ENCODE data around the gene CUX1.
"Not testable (repeated sequence)": the region's sequence is repeated elsewhere in the genome, so short reads cannot be mapped to it uniquely, and the experiment has no call there.

The CUX1 gene

GRCh38 chr7:102181517-102181916, 364.1 kb downstream of the CUX1 start:
- no peak for DNase-seq (ENCODE audit: insufficient read length)
- no peak for TF ChIP-seq POLR2A (IDR thresholded peaks at IDR 0.05; ENCODE audit: low read depth, low read length)
- TF ChIP-seq POLR2AphosphoS5 (IDR thresholded peaks at IDR 0.05; ENCODE audit: low read depth, low read length), result no peak
- no peak for TF ChIP-seq TAF1 (IDR thresholded peaks at IDR 0.05; ENCODE audit: borderline replicate concordance, low read depth, low read length)
- FAIRE-seq, result no peak

- TF ChIP-seq POLR2AphosphoS5 (IDR thresholded peaks at IDR 0.05; ENCODE audit: low read depth, low read length) (no peak), POLR2A (IDR thresholded peaks at IDR 0.05; ENCODE audit: low read depth, low read length) (no peak), TAF1 (IDR thresholded peaks at IDR 0.05; ENCODE audit: borderline replicate concordance, low read depth, low read length) (no peak)
- DNase-seq (ENCODE audit: insufficient read length) (no peak), FAIRE-seq (no peak)
Observed at GRCh38 chr7:102182016-102182415, 364.6 kb downstream of the CUX1 start.

- not testable (repeated sequence) for DNase-seq (ENCODE audit: insufficient read length); FAIRE-seq
Observed at GRCh38 chr7:102183848-102184247, 366.4 kb downstream of the CUX1 start.

GRCh38 chr7:102184303-102184702, 366.9 kb downstream of the CUX1 start:
- FAIRE-seq, result no peak
- TF ChIP-seq TAF1 (IDR thresholded peaks at IDR 0.05; ENCODE audit: borderline replicate concordance, low read depth, low read length) (no peak), POLR2AphosphoS5 (IDR thresholded peaks at IDR 0.05; ENCODE audit: low read depth, low read length) (no peak), POLR2A (IDR thresholded peaks at IDR 0.05; ENCODE audit: low read depth, low read length) (no peak)
- DNase-seq (ENCODE audit: insufficient read length), result no peak

- DNase-seq (ENCODE audit: insufficient read length), result no peak
- FAIRE-seq, result no peak
Observed at GRCh38 chr7:102185796-102186195, 368.4 kb downstream of the CUX1 start.

GRCh38 chr7:102186306-102186705, 368.9 kb downstream of the CUX1 start:
- no peak for TF ChIP-seq TAF1 (IDR thresholded peaks at IDR 0.05; ENCODE audit: borderline replicate concordance, low read depth, low read length)
- no peak for TF ChIP-seq POLR2AphosphoS5 (IDR thresholded peaks at IDR 0.05; ENCODE audit: low read depth, low read length)
- TF ChIP-seq POLR2A (IDR thresholded peaks at IDR 0.05; ENCODE audit: low read depth, low read length), result no peak
- FAIRE-seq (no peak), DNase-seq (ENCODE audit: insufficient read length) (no peak)

More at GRCh38 chr7:102185796-102186195, 368.4 kb downstream of the CUX1 start:
- no peak for TF ChIP-seq POLR2AphosphoS5 (IDR thresholded peaks at IDR 0.05; ENCODE audit: low read depth, low read length)
- no peak for TF ChIP-seq TAF1 (IDR thresholded peaks at IDR 0.05; ENCODE audit: borderline replicate concordance, low read depth, low read length)
- TF ChIP-seq POLR2A (IDR thresholded peaks at IDR 0.05; ENCODE audit: low read depth, low read length), result no peak

- DNase-seq (ENCODE audit: insufficient read length) (no peak), FAIRE-seq (no peak)
- TF ChIP-seq POLR2A (IDR thresholded peaks at IDR 0.05; ENCODE audit: low read depth, low read length) (no peak), TAF1 (IDR thresholded peaks at IDR 0.05; ENCODE audit: borderline replicate concordance, low read depth, low read length) (no peak), POLR2AphosphoS5 (IDR thresholded peaks at IDR 0.05; ENCODE audit: low read depth, low read length) (no peak)
Observed at GRCh38 chr7:102188746-102189145, 371.3 kb downstream of the CUX1 start.

- no peak for DNase-seq (ENCODE audit: insufficient read length)
- TF ChIP-seq POLR2AphosphoS5 (IDR thresholded peaks at IDR 0.05; ENCODE audit: low read depth, low read length), result no peak
- TF ChIP-seq POLR2A (IDR thresholded peaks at IDR 0.05; ENCODE audit: low read depth, low read length), result no peak
- no peak for TF ChIP-seq TAF1 (IDR thresholded peaks at IDR 0.05; ENCODE audit: borderline replicate concordance, low read depth, low read length)
- FAIRE-seq, result no peak
Observed at GRCh38 chr7:102189756-102190155, 372.3 kb downstream of the CUX1 start.

GRCh38 chr7:102190776-102191350, 373.4 kb downstream of the CUX1 start:
- TF ChIP-seq POLR2AphosphoS5 (IDR thresholded peaks at IDR 0.05; ENCODE audit: low read depth, low read length), result no peak
- TF ChIP-seq TAF1 (IDR thresholded peaks at IDR 0.05; ENCODE audit: borderline replicate concordance, low read depth, low read length), result no peak
- no peak for TF ChIP-seq POLR2A (IDR thresholded peaks at IDR 0.05; ENCODE audit: low read depth, low read length)
- DNase-seq (ENCODE audit: insufficient read length) (no peak), FAIRE-seq (no peak)

- FAIRE-seq, result no peak
- TF ChIP-seq POLR2A (IDR thresholded peaks at IDR 0.05; ENCODE audit: low read depth, low read length) (no peak), TAF1 (IDR thresholded peaks at IDR 0.05; ENCODE audit: borderline replicate concordance, low read depth, low read length) (no peak), POLR2AphosphoS5 (IDR thresholded peaks at IDR 0.05; ENCODE audit: low read depth, low read length) (no peak)
- no peak for DNase-seq (ENCODE audit: insufficient read length)
Observed at GRCh38 chr7:102191556-102192379, 374.3 kb downstream of the CUX1 start.

- TF ChIP-seq TAF1 (IDR thresholded peaks at IDR 0.05; ENCODE audit: borderline replicate concordance, low read depth, low read length), result no peak
- no peak for TF ChIP-seq POLR2AphosphoS5 (IDR thresholded peaks at IDR 0.05; ENCODE audit: low read depth, low read length)
- no peak for TF ChIP-seq POLR2A (IDR thresholded peaks at IDR 0.05; ENCODE audit: low read depth, low read length)
- no peak for FAIRE-seq
Observed at GRCh38 chr7:102192790-102193189, 375.4 kb downstream of the CUX1 start.

GRCh38 chr7:102193806-102194205, 376.4 kb downstream of the CUX1 start:
- FAIRE-seq (no peak), DNase-seq (ENCODE audit: insufficient read length) (no peak)
- TF ChIP-seq TAF1 (IDR thresholded peaks at IDR 0.05; ENCODE audit: borderline replicate concordance, low read depth, low read length) (no peak), POLR2AphosphoS5 (IDR thresholded peaks at IDR 0.05; ENCODE audit: low read depth, low read length) (no peak), POLR2A (IDR thresholded peaks at IDR 0.05; ENCODE audit: low read depth, low read length) (no peak)

More at GRCh38 chr7:102192790-102193189, 375.4 kb downstream of the CUX1 start:
- DNase-seq (ENCODE audit: insufficient read length), result no peak

All from GM12892 (cell line).